ENCODE results near the gene SRSF1. TPM values are rescaled to one million over a fixed set of nuclear protein-coding genes. Genes with fewer than 3 reads are reported as not detected.

SRSF1 gene
- total and polyA plus RNA-seq, 2 donors (not counting 1 experiment from before 2014, with no cell fraction given), result 191 to 307 TPM

GRCh38 chr17:57986841-57987580 lies 20.0 kb downstream of the SRSF1 start:
- Histone ChIP-seq H3K4me1 (ENCODE audit: control insufficient read depth, extremely low read depth, insufficient read depth, low read length) (peaks cover 36% of the 10 kb centered on the region), H3K4me2 (ENCODE audit: extremely low read depth, insufficient read depth, low read length) (peak overlapping the region; percentile 95), H3K27ac (ENCODE audit: insufficient read depth, low read length) (peak overlapping the region; percentile 97), H2AFZ (ENCODE audit: low read length) (no peak overlapping the region), H4K20me1 (ENCODE audit: control insufficient read depth, extremely low read depth, insufficient read depth, low read length) (no peaks in the 10 kb centered on the region), H3K36me3 (ENCODE audit: control insufficient read depth, insufficient read depth, low read length) (peaks cover 7% of the 10 kb centered on the region), H3K79me2 (ENCODE audit: control insufficient read depth, insufficient read depth, low read length) (peaks cover 54% of the 10 kb centered on the region), H3K9me3 (ENCODE audit: control insufficient read depth, insufficient read depth, low read depth, low read length) (no peaks in the 10 kb centered on the region), H3K9ac (ENCODE audit: insufficient read depth, low read length) (peak overlapping the region; percentile 94), H3K4me3 (replicated peaks in 1 of 4; ENCODE audit: control extremely low read depth in 1 of 4, insufficient read depth in 1 of 4, low read depth in 3 of 4, low read length in 4 of 4) (peak overlapping the region; percentile 67 to 83 (median 76)), H3K27me3 (ENCODE audit: control insufficient read depth, insufficient read depth, low read length) (no peaks in the 10 kb centered on the region)
- TF ChIP-seq EZH2 (IDR thresholded peaks at IDR 0.05; ENCODE audit: low read length, missing control alignments), result no peak
- TF ChIP-seq CTCF (conservative IDR thresholded peaks at IDR 0.05 in 1 of 2, IDR thresholded peaks at IDR 0.05 in 1 of 2; ENCODE audit: low read depth in 1 of 2, low read length in 2 of 2), result no peak
- DNase-seq (ENCODE audit: low read depth in 2 of 2), result peak; percentile 72 to 89

- Histone ChIP-seq H3K9me3 (ENCODE audit: control insufficient read depth, insufficient read depth, low read depth, low read length) (no peaks in the 10 kb centered on the region), H3K36me3 (ENCODE audit: control insufficient read depth, insufficient read depth, low read length) (peaks cover 7% of the 10 kb centered on the region), H3K79me2 (ENCODE audit: control insufficient read depth, insufficient read depth, low read length) (peaks cover 65% of the 10 kb centered on the region), H4K20me1 (ENCODE audit: control insufficient read depth, extremely low read depth, insufficient read depth, low read length) (no peaks in the 10 kb centered on the region), H3K9ac (ENCODE audit: insufficient read depth, low read length) (no peak overlapping the region), H3K4me2 (ENCODE audit: extremely low read depth, insufficient read depth, low read length) (peak overlapping the region; percentile 95), H3K27me3 (ENCODE audit: control insufficient read depth, insufficient read depth, low read length) (no peaks in the 10 kb centered on the region), H3K4me3 (replicated peaks in 1 of 4; ENCODE audit: control extremely low read depth in 1 of 4, insufficient read depth in 1 of 4, low read depth in 3 of 4, low read length in 4 of 4) (peak overlapping the region; percentile 19 to 82 (median 56)), H3K27ac (ENCODE audit: insufficient read depth, low read length) (peak overlapping the region; percentile 65), H2AFZ (ENCODE audit: low read length) (no peak overlapping the region), H3K4me1 (ENCODE audit: control insufficient read depth, extremely low read depth, insufficient read depth, low read length) (peaks cover 37% of the 10 kb centered on the region)
- peak; percentile 41 to 54 for DNase-seq (ENCODE audit: low read depth in 2 of 2)
- TF ChIP-seq CTCF (conservative IDR thresholded peaks at IDR 0.05 in 1 of 2, IDR thresholded peaks at IDR 0.05 in 1 of 2; ENCODE audit: low read depth in 1 of 2, low read length in 2 of 2), result no peak
- no peak for TF ChIP-seq EZH2 (IDR thresholded peaks at IDR 0.05; ENCODE audit: low read length, missing control alignments)
Observed at GRCh38 chr17:57985675-57985974, 21.4 kb downstream of the SRSF1 start.

- H3K9ac ChIP-seq (ENCODE audit: insufficient read depth, low read length), result no peak overlapping the region
- H3K4me1 ChIP-seq (ENCODE audit: control insufficient read depth, extremely low read depth, insufficient read depth, low read length), result peaks cover 37% of the 10 kb centered on the region
- H3K4me2 ChIP-seq (ENCODE audit: extremely low read depth, insufficient read depth, low read length), result peak overlapping the region; percentile 95
- peak overlapping the region; percentile 28 to 82 (median 56) for H3K4me3 ChIP-seq (replicated peaks in 1 of 4; ENCODE audit: control extremely low read depth in 1 of 4, insufficient read depth in 1 of 4, low read depth in 3 of 4, low read length in 4 of 4)
- no peak for TF ChIP-seq EZH2 (IDR thresholded peaks at IDR 0.05; ENCODE audit: low read length, missing control alignments)
- no peak for TF ChIP-seq CTCF (conservative IDR thresholded peaks at IDR 0.05 in 1 of 2, IDR thresholded peaks at IDR 0.05 in 1 of 2; ENCODE audit: low read depth in 1 of 2, low read length in 2 of 2)
- peak in 1 of 2 donors; percentile 24 for DNase-seq (ENCODE audit: low read depth in 2 of 2)
- H3K79me2 ChIP-seq (ENCODE audit: control insufficient read depth, insufficient read depth, low read length), result peaks cover 70% of the 10 kb centered on the region
- H3K9me3 ChIP-seq (ENCODE audit: control insufficient read depth, insufficient read depth, low read depth, low read length), result no peaks in the 10 kb centered on the region
- no peaks in the 10 kb centered on the region for H3K27me3 ChIP-seq (ENCODE audit: control insufficient read depth, insufficient read depth, low read length)
- peak overlapping the region; percentile 65 for H3K27ac ChIP-seq (ENCODE audit: insufficient read depth, low read length)
- H2AFZ ChIP-seq (ENCODE audit: low read length), result no peak overlapping the region
- no peaks in the 10 kb centered on the region for H4K20me1 ChIP-seq (ENCODE audit: control insufficient read depth, extremely low read depth, insufficient read depth, low read length)
- peaks cover 11% of the 10 kb centered on the region for H3K36me3 ChIP-seq (ENCODE audit: control insufficient read depth, insufficient read depth, low read length)
Observed at GRCh38 chr17:57984936-57985674, 21.9 kb downstream of the SRSF1 start.

All from fibroblast of lung (primary cell).